Esophagus mucosa (tissue), 1 donor: ENCODE results near the gene PRDX4. TPM values are rescaled to one million over a fixed set of nuclear protein-coding genes. Genes with fewer than 3 reads are reported as not detected.
"Not testable (repeated sequence)": the region's sequence is repeated elsewhere in the genome, so short reads cannot be mapped to it uniquely, and the experiment has no call there.

Experiments used
- ATAC-seq: fragments of 200-7000 bp; cut with Tn5 transposase; one replicate; pipeline ENCODE4 v1.9.1; 2020
- total RNA-seq: library from RNA; stranded (reverse); gene quantifications from one replicate; pipeline ENCODE4 v1.2.4, GENCODE V29; 2023
- donor health status: DM: yes; HTN: yes; CAD: no.

The PRDX4 gene
- total RNA-seq, 1 donor from 2014 or later = 56.9 TPM

DNA sequence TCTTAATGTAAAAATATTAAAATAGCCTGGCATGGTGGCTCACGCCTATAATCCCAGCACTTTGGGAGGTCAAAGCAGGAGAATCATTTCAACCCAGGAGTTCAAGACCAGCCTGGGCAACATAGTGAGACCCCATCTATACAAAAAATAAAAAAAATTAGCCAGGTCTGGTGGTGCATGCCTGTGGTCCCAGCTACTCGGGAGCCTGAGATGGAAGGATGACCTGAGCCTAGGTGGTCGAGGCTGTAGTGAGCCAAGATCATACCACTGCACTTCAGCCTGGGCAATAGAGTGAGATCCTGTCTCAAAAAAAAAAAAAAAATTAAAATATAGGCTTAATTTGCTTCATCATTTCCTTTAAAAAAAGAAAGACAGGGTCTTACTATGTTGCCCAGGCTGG, 9.2 kb downstream of the PRDX4 start:
- not testable (repeated sequence) for ATAC-seq

DNA sequence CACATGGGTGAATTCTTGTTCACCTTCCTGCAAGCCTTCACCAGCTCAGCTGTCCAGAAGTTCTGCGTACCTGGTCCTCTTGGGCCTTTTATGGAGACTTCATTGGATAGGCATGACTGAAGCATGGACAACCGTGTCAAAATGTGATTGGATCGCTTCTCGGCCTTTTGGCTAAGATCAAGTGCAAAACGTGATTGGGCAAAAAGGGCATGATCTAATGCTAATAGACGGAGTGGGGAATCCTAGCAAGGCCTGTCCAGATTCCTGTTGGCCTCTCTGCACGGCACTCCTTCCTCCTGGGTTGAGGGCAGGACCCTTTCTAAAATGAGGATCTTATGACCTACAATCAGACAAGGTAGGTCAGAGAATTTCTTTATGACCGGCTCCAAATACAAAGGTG, 24.9 kb downstream of the PRDX4 start:
- ATAC-seq = no peak

GRCh38 chrX:23694606-23695005, 27.3 kb downstream of the PRDX4 start:
- ATAC-seq = peak; percentile 53

GRCh38 chrX:23699636-23700194, 32.4 kb downstream of the PRDX4 start:
- ATAC-seq = no peak

- ATAC-seq = no peak
These were observed 37.4 kb downstream of the PRDX4 start for GRCh38 chrX:23704673-23705206.

- no peak for ATAC-seq
These were observed 37.9 kb downstream of the PRDX4 start for GRCh38 chrX:23705235-23705634.

DNA sequence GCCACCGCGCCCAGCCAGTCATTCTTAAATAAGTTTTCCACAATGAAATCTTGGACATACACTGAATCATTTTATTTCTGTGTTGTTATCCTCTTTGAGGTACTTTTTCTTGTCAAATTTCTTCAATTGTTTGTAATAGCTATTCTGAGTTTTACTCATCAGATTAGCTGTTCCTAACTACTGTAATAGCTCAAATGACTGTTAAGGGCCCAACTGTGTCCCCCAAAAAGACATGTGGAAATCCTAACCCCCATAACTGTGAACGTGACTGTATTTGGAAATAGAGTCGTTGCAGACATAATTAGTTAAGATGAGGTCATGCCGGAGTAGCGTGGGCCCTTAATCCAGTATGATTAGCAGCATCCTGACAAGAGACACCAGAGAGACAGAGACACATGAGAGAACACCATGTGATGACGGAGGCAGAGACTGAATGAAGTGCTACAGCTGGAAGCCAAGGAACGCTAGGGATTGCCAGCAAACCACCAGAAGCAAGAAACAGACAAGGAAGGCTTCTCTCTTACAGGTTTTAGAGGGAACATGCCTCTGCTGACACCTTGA, 52.9 kb downstream of the PRDX4 start:
- ATAC-seq = no peak

DNA sequence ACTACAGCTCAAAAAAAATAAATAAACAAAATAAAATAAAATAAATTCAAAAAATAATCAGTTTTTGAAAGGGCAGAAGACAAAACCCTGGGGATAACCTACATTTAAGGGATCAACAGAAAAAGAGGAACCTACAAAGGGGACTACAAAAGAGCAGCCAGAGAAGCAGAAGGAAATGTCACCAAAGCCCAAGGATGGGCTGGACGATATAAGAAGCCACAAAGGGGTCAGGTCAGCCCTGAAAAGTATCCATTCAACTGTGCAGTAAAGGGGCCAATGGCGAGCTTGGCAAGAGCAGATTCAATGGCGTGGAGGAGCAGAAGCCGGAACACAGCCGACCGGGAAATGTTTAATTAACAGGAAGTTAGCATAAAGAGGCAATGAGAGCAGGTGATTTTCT, 58.9 kb downstream of the PRDX4 start:
- ATAC-seq = no peak

DNA sequence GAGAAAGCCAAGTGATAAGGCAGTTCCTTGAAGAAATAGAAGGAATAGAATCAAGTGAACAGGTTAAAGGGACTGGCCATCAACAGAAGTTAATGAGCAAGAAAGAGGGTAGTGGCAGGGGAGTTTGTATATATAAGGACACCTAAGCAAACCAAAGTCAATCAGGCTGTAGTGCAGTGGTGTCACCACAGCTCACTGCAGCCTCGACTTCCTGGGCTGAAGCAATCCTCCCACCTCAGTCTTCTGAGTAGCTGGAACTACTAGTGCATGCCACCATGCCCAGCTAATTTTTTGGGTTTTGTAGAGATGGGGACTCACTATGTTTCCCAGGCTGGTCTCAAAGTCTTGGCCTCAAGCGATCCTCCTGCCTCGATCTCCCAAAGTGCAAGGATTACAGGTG, 59.9 kb downstream of the PRDX4 start:
- no peak for ATAC-seq

GRCh38 chrX:23729214-23729613, 61.9 kb downstream of the PRDX4 start:
- ATAC-seq = peak; percentile 51

DNA sequence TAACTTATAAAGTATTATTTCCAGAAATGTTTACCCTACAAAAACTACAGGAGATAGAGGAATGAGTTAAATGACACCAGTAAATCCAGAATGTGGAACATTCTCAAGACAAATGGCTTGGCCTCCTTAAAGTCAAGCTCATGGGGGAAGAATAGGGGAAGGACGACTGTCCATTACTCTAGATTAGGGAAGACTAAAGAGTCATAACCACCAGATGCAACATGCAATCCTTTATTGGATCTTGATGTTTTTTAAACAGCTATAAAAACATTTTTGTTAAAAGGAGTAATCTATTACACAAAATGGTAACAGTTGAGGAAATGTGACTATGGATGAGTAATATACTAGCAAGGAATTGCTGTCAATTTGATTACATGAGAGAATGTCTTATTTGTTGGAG, 64.7 kb downstream of the PRDX4 start:
- ATAC-seq = no peak

DNA sequence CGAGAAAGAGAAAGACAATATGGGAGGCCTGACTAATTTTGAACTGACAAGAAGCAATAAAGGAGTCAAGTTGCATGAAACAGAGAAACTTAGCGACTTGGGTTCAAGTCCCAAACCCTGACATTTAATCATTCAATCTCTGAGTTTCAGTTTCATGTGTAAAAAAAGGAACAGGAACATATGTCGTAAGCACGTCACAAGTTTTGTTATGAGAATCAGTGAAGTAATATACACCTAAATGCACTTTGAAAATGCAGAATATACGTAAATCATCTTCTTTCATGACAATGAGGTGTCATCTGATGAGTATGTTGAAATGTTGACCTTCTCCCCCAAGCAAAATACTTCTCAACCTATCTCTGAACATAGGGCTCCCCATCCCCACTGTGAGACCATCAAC, 65.4 kb downstream of the PRDX4 start:
- no peak for ATAC-seq

Other genes starting within 250 kb of the PRDX4 start
- gene ACOT9, start 75.8 kb downstream of the PRDX4 start, total RNA-seq = 7.2 TPM
- gene SAT1, start 115.7 kb downstream of the PRDX4 start, total RNA-seq = 272 TPM
- 18.4 TPM for gene APOO, start 240.4 kb downstream of the PRDX4 start, total RNA-seq
- gene CXorf58, start 240.5 kb downstream of the PRDX4 start, total RNA-seq = not detected